HEK293 (cell line): ENCODE data around the gene NELFB.

ENCODE experiments used
- CTCF ChIP-seq: fragments of 450-650 bp; formaldehyde crosslinking; IDR thresholded peaks from 2 replicates; pipeline ENCODE4 v1.5.1; 2016; ENCODE audit warnings: missing biosample characterization, missing genetic modification characterization
- PATZ1 ChIP-seq: fragments of 450-650 bp; formaldehyde crosslinking; IDR thresholded peaks from 2 replicates; pipeline ENCODE4 v1.5.1; 2016; ENCODE audit warnings: missing biosample characterization, missing genetic modification characterization
- PRDM6 ChIP-seq: fragments of 450-650 bp; formaldehyde crosslinking; IDR thresholded peaks from 2 replicates; pipeline ENCODE4 v1.5.1; 2017; ENCODE audit warnings: missing biosample characterization, missing genetic modification characterization
- ZFP3 ChIP-seq: fragments of 450-650 bp; formaldehyde crosslinking; IDR thresholded peaks from 2 replicates; pipeline ENCODE4 v1.5.1; 2016; ENCODE audit warnings: low read depth, missing biosample characterization, missing genetic modification characterization
- ZNF274 ChIP-seq, 2 experiments: fragments of 200-500 bp in 1 of 2; fragments of 450-650 bp in 1 of 2; sonication (Bioruptor generic) in 1 of 2; formaldehyde crosslinking in 1 of 2; IDR thresholded peaks; 2 replicates each; pipeline versions ENCODE4 v1.5.1 to v1.6.1; 2014 to 2016; ENCODE audit warnings: borderline replicate concordance in 1 of 2, inconsistent platforms in 1 of 2, low read length in 1 of 2, missing biosample characterization in 1 of 2, missing genetic modification characterization in 1 of 2
- ZNF366 ChIP-seq: fragments of 450-650 bp; formaldehyde crosslinking; conservative IDR thresholded peaks from 2 replicates; pipeline ENCODE4 v1.5.1; 2016; ENCODE audit warnings: missing biosample characterization, missing genetic modification characterization
- ZNF548 ChIP-seq: fragments of 450-650 bp; formaldehyde crosslinking; IDR thresholded peaks from 2 replicates; pipeline ENCODE4 v1.5.1; 2016; ENCODE audit warnings: missing biosample characterization, missing genetic modification characterization
- ZNF561 ChIP-seq: fragments of 450-650 bp; IDR thresholded peaks from 2 replicates; pipeline ENCODE4 v1.5.1; 2018; ENCODE audit warnings: missing biosample characterization, missing genetic modification characterization, borderline replicate concordance
- ZNF610 ChIP-seq: fragments of 450-650 bp; formaldehyde crosslinking; IDR thresholded peaks from 2 replicates; pipeline ENCODE4 v1.5.1; 2016; ENCODE audit warnings: missing biosample characterization, missing genetic modification characterization, borderline replicate concordance
- ZNF692 ChIP-seq: fragments of 450-650 bp; formaldehyde crosslinking; IDR thresholded peaks from 2 replicates; pipeline ENCODE4 v1.5.1; 2016; ENCODE audit warnings: missing biosample characterization, missing genetic modification characterization

GRCh38 chr9:137308057-137308619 is 53.0 kb downstream of the NELFB start:
- TF ChIP-seq PATZ1 (tag by site-specific recombination) (no peak), ZNF366 (tag by site-specific recombination) (no peak), ZNF548 (tag by site-specific recombination) (no peak), ZNF274 (IDR thresholded peaks at IDR 0.05; ENCODE audit: low read length) (no peak), ZNF274 (tag by site-specific recombination; IDR thresholded peaks at IDR 0.05; ENCODE audit: borderline replicate concordance) (no peak), ZNF610 (tag by site-specific recombination) (no peak), ZNF561 (no peak), ZNF692 (tag by site-specific recombination) (no peak), CTCF (tag by site-specific recombination) (no peak), PRDM6 (no peak), ZFP3 (tag by site-specific recombination) (no peak)
